ENCODE data around the gene VPS16.
"Not testable (repeated sequence)": the region's sequence is repeated elsewhere in the genome, so short reads cannot be mapped to it uniquely, and the experiment has no call there.

VPS16 gene

DNA sequence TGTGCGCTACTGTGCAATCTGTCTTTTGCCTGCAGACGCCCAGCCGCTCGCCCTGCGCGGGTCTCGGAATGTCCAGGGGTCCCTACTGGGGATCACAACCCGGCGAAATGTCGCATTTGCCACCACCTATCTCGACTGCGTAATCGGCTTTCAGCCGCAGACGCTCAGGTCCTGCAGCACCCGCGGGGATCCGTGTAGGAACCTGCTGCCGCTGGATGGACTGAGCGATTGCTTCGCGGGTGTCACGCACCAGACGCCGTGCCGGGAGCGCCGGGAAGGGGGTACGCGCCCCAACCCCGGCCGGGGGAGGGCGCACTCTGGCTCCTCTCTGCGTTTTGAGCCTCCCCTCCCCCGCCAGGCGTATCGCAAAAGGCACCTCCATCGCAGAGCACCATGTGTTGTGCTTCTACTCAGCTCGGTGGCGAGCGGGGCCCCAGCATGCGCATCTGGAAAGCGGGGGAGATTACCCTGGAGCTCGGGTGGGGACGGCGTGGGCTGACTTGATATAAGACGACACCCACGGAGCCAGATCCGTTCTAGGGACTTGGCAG lies 32.0 kb downstream of the VPS16 start:
- peak; percentile 77 to 80 for DNase-seq

DNA sequence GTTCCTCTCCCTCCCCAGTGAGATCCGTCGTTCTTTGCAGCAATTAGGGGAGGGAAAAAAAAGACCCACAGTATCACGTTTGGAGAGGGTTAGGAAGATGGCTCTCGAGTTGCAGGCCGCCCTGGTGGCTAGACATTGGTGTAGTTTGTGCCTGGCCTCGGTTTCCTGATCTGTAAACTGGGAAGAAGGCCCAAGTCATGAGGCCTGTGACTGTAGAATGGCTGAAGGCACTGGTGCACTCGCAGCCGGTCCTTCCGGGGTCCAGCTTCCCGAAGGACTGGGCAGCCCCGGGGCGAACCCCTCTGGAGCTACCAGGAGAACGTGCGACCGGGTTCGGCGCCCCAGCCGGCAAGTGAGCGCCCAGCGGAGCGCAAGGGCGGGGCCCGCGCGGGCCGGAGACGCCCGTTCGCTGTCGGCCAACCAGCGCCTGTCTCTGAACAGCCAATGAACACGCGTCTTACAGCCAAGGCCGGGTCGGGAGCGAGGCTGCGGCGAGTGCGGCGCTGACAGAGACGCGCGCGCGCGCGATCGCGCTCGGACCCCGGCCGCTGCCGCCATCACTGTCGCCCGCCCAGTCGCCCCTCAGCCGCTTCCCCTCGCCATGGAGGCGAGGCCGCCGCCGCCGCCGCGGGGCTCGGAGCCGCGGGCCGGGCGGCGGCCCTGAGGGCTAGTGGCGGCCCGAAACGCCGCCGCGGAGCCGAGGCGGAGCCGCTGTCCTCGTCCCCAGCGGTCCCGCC lies 32.6 kb downstream of the VPS16 start, which contains the start of gene PTPRA:
Gene PTPRA (plus strand): TSS at position 472 of the 737 bp plus-strand sequence. CDS start 90,797 bp downstream, outside the sequence.
- DNase-seq: peak; percentile 89 to 91

DNA sequence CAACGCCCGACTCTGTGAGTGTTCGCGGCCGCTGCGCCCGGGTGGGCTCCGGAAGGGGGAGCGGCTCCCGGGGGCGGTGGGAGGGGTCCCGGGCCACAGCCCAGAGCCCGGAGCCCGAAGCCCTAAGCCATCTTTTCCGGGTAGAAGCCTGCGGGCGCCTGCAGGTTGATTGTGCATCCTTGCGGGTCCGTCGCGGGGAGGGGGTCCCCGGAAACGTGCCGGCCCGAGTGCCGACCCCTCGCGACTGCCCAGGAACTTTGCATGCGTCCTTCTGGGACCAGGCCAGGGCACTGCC lies 33.1 kb downstream of the VPS16 start:
- peak; percentile 39 to 60 for DNase-seq

DNA sequence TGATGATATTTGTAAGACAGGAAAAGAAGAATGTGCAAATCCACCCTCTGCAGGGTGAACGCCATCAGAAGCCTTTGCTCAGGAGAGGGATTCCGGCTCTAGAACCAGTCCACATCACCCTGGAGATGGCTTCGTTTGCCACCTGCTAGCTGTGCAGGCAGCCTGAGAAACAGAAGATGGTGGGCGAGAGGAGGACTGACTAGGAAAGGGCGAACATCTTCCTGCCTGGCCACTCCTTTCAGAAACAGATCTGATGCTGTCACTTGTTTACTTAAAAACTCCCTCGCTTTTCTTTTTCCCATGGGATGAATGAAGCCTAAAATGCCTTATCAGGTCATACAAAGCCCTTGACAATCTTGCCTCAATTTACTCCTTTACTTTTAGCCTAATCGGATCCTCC lies 33.9 kb downstream of the VPS16 start:
- DNase-seq: no peak

DNA sequence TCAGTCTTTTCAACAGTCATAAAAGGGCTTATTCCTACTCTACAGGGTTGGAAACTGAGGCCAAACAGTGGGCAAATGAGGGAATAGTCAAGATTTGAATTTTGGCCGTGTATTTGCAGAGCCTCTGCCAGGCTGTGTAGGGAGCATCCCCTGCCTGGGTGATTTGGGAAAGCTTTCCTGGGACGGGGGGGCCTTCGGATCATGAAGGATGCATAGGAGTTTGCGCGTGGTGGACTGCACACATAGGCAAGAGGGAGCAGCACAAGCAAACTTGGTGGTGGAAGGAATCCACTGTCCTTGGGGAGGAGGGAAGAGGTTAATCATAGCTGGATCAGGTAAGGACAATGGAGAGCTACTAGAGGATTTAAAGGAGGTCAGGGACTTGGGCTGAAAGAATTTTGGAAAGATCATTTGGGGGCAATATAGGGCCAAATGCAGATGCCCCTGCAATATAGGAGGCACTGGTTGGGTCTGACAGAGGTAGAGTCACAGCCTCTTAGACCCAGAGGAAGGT lies 35.2 kb downstream of the VPS16 start:
- no peak for DNase-seq

DNA sequence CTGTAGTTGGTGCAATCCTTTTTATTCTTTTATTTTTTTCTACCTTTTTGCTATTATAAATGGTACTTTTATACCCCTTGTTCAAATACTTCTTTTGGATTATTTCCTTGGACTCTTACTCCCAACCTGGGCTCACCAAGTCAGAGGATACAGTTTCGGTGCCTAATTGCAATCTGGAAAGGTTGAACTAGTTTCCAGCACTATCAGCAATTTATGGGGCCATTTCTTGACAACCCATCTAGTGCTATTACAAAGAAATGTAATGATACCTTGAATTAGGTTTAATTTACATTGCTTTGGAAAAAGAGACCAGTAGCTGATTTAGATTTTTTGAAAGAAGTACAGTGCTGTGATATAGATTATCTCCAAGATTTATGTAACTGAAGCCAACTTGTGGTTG lies 38.0 kb downstream of the VPS16 start:
- no peak for DNase-seq

DNA sequence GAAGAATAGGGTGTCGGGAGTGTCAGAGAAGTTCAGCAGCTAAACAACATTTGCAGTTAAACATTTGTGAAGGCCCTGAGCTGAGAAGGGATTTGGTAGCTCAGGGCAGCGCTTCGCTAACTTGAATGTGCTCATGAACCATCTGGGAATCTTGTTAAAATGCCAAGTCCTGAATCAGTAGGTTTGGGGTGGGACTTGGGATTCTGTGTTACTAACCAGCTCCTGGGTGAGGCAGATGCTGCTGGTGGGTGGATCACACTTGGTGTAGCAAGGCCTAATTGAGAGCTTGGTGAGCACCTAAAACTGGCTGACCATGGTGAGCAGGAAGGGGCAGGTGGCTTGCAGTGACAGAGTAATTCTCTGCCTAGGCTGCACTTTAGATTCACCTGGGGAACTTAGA lies 38.6 kb downstream of the VPS16 start:
- DNase-seq: no peak

DNA sequence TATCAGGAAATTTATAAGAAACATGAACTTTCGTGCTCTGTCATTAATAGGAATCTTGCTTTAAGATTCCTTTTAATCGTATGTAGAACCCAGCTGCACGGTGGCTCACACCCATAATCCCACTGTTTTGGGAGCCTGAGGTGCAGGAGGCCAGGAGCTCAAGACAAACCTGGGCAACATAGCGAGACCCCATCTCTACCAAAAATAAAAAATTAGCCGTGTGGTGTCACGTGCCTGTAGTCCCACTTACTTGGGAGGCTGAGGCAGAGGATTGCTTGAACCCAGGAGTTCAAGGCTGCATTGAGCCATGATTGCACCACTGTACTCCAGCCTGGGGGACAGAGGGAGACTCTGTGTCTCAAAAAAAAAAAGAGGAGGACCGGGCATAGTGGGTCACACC lies 40.1 kb downstream of the VPS16 start:
- DNase-seq: no peak

DNA sequence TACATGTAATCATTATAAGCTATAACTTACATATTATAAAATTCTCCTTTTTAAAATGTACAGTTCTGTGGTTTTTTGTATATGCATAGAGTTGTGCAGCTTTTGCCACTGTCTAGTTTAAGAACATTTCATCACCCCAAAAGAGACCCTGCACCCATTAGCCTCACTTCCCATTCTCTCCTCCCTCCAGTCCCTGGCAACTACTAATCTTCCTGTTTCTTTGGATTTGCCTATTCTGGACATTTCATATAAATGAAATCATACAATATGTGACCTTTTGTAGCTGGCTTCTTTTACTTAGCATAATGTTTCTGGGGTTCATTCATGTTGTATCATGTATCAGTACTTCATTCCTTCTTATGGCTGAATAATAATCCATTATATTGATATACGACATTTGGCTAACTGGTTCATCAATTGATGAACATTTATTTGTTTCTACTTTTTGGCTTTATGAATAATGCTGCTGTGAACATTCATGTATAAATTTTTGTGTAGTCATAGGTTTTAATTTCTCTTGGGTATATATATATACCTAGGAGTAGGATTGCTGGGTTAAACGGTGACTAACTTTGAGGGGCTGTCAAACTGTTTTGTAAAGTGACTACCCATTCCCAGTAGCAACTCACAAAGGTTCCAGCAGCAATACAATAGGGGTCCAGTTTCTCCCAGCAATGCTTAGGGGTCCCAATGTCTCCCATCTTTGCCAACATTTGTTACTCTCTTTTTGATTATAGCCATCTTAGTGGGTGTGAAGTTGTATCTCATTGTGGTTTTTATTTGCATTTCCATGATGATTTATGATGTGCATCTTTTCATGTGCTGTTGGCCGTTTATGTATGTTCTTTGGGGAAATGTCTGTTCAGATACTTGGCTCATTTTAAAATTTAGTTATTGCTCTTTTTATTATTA lies 43.4 kb downstream of the VPS16 start:
- DNase-seq: no peak

DNA sequence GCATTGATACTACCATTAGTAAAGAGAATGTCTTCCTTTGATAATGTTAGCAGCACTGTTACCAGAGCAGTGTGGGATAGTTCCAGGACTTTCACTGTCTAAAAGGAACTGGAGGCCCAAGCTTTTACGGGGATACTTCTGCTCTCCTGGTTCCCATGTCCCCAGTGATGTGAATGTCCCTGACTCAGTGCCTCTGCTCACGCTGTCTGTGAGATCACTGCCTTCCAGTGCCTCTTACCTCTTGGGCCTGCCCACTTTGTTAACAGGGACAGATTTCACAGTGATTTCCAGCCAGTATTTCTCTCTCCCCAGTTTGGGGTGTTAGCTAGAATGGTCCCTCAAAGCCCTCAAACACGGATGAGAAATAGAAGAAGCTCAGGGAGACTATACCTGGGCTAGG lies 47.2 kb downstream of the VPS16 start:
- DNase-seq: no peak

DNA sequence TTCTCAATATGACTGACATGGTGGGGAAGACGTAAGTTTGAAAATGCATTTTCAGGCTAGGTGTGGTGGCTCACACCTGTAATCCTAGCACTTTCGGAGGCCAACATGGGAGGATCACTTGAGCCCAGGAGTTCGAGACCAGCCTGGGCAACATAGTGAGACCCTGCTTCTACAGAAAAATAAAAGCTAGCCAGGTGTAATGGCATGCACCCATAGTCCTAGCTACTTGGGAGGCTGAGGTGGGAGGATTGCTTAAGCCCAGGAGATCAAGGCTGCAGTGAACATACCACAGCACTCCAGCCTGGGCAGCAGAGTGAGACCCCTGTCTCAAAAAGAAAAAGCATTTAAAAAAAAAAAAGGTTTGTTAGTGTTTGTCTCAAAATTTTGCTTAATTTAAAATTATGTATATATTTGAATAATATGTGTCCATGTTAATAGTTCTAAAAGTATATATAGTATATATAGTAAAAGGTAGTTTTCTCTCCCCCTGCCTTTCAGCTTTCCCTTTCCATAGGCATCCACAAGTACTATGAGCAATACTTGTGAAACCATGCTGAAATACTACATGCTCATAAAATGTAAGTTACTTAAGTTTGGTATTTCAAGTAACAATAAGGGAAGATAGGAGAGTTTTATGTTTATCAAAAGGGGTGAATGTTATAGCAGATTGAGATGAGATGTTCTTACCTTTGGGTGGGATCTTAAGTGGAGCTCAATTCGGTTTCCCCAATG lies 47.8 kb downstream of the VPS16 start:
- no peak for DNase-seq

DNA sequence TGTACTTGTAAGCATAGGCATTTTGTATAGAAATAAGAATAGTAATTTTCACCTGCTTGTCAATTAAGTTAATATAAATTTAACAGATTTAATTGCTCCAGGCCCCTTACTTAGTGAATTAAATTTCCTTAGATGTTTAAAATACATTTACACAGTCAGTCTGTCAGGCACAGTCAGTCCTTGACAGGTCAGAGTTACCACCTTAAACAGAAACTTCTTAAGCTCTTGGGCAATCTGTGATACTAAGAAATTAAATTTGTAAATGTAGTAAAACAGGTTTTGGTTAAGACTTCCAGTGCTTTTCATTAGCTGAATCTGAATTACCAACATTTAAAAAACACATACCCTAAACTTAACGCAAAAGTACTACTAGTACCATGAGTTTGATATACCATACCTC lies 48.7 kb downstream of the VPS16 start:
- no peak for DNase-seq

DNA sequence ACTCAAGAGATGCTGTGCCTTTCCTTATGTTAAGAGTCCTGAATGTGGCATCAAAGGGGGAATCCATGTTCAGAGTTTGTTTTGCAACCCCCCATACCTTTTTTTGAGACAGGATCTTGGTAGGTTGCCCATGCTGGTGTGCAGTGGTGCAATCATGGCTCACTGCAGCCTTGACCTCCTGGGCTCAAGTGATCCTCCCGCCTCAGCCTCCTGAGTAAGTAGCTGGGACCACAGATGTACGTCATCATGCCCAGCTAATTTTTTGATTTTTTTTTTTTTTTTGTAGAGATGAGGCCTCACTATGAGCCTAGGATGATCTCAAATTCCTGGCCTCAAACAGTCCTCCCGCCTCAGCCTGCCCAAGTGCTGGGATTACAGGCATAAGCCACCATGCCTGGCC lies 49.3 kb downstream of the VPS16 start:
- no peak for DNase-seq

DNA sequence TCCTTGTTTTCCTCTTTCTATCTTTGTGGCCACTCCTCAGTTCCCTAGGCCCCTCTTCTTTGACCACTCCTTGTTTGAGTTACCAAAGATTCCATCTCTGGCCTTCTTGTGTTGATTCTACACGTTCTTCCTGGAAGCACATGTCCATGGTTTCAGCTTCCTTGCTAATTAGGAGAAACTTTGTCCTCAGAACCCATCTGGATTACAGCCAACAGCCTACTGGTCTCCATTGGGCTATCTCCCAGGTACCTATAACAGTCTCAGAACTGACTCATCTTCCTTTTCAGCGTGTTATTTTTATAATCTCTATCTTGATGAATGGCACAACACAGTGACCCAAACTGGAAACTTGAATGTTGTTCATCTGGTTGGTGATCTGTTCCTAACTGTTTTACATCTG lies 50.2 kb downstream of the VPS16 start:
- DNase-seq: no peak

DNA sequence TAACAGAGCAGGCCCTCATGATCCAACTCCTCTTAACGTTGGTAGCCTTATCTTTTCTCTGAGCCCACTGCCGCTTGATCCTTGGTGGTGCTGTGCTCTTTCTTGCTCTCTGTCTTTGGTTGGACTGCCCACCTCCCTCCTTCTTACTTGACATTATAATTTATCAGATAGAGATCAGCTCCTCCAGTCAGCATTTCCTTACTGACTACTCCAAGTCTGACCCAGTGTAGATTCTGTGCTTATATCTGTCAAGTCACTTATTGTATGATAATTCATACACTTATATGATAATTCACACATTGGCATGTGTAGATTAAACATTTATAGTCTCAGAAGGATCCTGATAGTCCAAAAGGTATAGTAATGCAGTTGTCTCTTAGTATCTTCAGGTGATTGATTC lies 50.8 kb downstream of the VPS16 start:
- no peak for DNase-seq

DNA sequence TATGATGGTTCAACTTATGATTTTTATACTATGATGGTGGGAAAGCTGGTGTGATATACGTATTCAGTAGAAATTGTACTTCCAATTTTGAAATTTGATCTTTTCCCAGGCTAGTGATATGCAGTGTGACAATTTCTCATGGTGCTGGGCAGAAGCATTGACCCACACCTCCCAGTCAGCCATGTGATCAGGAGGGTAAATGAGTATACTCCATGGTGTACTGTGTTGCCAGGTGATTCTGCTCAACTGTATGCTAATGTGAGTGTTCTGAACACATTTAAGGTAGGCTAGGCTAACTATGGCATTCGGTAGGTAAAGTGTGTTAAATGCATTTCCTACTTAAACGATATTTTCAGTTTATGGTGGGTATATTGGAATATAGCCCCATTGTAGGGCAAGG lies 51.8 kb downstream of the VPS16 start:
- DNase-seq: no peak

DNA sequence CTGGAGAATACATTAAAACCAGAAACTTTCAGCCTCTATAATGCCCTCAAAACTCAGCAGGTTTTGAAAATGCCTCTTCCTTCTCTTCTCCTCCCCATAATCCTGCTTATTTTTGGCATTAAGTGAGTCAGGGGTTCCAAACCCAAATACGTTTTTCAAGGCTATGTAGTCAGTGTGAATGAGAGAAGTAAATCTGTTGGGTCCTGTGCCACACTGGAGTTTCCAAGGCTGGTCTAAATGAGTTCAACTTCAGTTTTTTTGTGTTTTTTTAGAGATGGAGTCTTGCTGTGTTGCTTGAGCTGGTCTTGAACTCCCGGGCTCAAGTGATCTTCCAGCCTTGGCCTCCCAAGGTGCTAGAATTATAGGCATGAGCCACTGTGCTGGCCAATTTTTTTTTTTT lies 53.7 kb downstream of the VPS16 start:
- no peak for DNase-seq

DNA sequence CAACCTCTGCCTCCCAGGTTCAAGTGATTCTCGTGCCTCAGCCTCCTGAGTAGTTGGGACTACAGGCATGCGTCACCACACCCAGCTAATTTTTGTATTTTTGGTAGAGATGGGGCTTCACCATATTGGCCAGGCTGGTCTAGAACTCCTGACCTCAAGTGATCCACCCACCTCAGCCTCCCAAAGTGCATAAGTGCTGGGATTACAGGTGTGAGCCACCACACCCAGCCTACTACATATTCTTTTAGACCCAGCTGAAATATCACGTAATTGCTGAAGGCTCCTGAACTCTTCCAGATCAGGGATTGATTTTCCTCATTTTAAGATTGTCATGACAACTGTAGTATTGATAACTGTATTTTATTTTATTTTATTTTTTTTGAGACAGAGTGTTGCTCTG lies 54.6 kb downstream of the VPS16 start:
- not testable (repeated sequence) for DNase-seq

DNA sequence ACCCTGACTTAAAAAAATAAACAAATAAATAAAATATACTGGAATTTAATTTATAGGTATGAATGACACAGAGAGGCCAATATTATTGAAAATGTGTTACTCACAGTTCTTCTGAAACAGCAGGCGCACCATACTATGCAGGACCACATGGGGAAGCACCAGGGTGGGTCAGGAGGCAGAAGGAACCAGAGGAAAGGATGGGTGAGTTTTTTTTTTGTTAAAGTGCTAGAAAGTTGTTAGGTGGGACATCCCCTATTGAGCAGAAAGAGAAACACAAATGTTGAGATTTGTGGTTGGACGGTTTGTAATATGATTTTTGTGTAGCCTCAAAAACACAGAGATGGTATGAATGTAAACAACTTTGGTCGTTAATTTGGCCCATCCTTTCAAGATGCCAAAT lies 58.7 kb downstream of the VPS16 start:
- no peak for DNase-seq

DNA sequence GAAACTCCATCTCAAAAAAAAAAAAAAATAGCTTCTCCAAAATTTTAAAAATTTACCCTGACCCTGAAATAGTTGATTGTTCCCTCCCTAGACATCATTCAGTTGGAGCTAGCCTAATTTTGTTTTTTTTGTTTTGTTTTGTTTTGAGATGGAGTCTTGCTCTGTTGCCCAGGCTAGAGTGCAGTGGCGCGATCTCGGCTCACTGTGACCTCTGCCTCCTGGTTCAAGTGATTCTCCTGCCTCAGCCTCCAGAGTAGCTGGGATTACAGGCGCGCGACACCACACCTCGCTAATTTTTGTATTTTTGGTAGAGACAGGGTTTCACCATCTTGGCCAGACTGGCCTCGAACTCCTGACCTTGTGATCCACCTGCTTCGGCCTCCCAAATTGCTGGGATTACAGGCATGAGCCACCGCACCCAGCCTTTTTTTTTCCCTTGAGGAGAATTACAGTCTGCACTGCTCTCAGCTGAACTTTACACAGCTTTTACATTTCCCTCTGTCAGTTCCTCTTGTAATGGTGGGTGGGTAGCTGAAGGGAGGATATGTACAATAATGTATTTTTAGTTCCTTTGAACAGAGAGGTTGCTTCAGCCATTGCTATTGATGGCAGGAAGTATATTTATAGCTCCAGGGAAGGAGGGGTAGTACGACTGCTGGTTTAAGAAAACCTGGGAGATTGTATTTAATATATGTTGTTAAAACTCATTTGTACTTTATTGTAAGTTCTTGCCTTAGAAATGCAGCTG lies 60.5 kb downstream of the VPS16 start:
- no peak for DNase-seq

DNA sequence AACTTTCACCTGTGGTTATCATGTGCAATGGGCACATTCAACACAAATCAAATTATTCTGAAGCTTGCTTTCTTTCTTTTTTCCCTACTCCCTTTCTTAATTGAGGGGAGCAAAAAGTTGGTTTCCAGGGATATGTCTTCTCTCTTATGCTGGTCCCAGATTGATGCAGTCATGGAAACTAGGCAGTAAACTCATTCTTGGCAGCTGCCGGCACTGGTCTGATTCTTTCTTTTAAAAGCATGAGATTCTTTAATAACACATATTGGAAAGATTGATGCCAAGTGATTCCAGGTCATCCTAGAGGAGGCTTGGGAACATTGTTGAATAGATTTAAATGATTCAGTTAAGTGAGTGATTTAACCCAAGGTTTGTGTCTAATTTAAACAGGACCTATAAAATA lies 61.7 kb downstream of the VPS16 start:
- DNase-seq: no peak

DNA sequence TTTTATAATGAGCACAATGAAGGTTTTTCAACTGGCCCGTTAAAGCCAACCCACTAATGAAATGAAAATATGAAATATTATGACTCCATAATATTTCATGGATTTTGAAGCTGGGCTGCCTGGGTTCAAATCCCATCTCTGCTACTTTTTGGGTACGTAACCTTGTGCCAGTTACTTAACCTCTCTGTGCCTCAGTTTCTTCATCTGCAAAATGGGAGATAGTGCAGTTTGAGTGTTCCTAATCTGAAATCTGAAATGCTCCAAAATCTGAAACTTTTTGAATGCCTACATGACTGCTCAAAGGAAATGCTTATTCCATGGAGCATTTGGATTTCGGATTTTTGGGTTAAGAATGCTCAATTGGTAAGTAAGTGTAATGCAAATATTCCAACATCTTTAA lies 62.3 kb downstream of the VPS16 start:
- no peak for DNase-seq

Data from activated CD4-positive, alpha-beta T cell treated with anti-CD3 and anti-CD28 coated beads for 4 hours (primary cell).